Measurements from ENCODE around the gene BAZ2B. TPM values are rescaled to one million over a fixed set of nuclear protein-coding genes. Genes with fewer than 3 reads are reported as not detected.
A peak's percentile ranks its signal among the peaks of the same experiment; 100 is the strongest.
"Not testable (repeated sequence)": the region's sequence is repeated elsewhere in the genome, so short reads cannot be mapped to it uniquely, and the experiment has no call there.

BAZ2B gene
- 10 to 100 TPM; 56.8 to 87.7 (median 84.1) TPM for polyA plus RNA-seq (ENCODE audit: insufficient read length in 4 of 4)

- peak in 3 of 4 donors; percentile 67 to 86 (median 77) for DNase-seq (ENCODE audit: low read depth in 4 of 4, low spot score in 2 of 4)
Measured at GRCh38 chr2:159616286-159616701, at the start of gene BAZ2B. TSS of gene BAZ2B (minus strand) at chr2:159616548. CDS start at chr2:159478719, 137,829 bp downstream.

- DNase-seq (ENCODE audit: low read depth in 4 of 4, low spot score in 2 of 4), result no peak
Measured at GRCh38 chr2:159661286-159661685, 44.9 kb upstream of the BAZ2B start.

GRCh38 chr2:159658881-159659873 is 42.8 kb upstream of the BAZ2B start:
- no peak for DNase-seq (ENCODE audit: low read depth in 4 of 4, low spot score in 2 of 4)

- DNase-seq (ENCODE audit: low read depth in 4 of 4, low spot score in 2 of 4), result no peak
Measured at GRCh38 chr2:159653962-159654361, 37.6 kb upstream of the BAZ2B start.

GRCh38 chr2:159651884-159652283 is 35.5 kb upstream of the BAZ2B start:
- no peak for DNase-seq (ENCODE audit: low read depth in 4 of 4, low spot score in 2 of 4)

- DNase-seq (ENCODE audit: low read depth in 4 of 4, low spot score in 2 of 4), result no peak
Measured at GRCh38 chr2:159650574-159650973, 34.2 kb upstream of the BAZ2B start.

- no peak for DNase-seq (ENCODE audit: low read depth in 4 of 4, low spot score in 2 of 4)
Measured at GRCh38 chr2:159648643-159649042, 32.3 kb upstream of the BAZ2B start.

GRCh38 chr2:159647667-159648066 is 31.3 kb upstream of the BAZ2B start:
- DNase-seq (ENCODE audit: low read depth in 4 of 4, low spot score in 2 of 4), result no peak

- no peak for DNase-seq (ENCODE audit: low read depth in 4 of 4, low spot score in 2 of 4)
Measured at GRCh38 chr2:159640176-159640575, 23.8 kb upstream of the BAZ2B start.

- no peak for DNase-seq (ENCODE audit: low read depth in 4 of 4, low spot score in 2 of 4)
Measured at GRCh38 chr2:159639712-159640111, 23.4 kb upstream of the BAZ2B start.

- no peak for DNase-seq (ENCODE audit: low read depth in 4 of 4, low spot score in 2 of 4)
Measured at GRCh38 chr2:159639071-159639470, 22.7 kb upstream of the BAZ2B start.

- DNase-seq (ENCODE audit: low read depth in 4 of 4, low spot score in 2 of 4), result no peak
Measured at GRCh38 chr2:159637988-159638501, 21.7 kb upstream of the BAZ2B start.

GRCh38 chr2:159637240-159637639 is 20.9 kb upstream of the BAZ2B start:
- no peak for DNase-seq (ENCODE audit: low read depth in 4 of 4, low spot score in 2 of 4)

GRCh38 chr2:159635006-159635789 is 18.9 kb upstream of the BAZ2B start:
- no peak for DNase-seq (ENCODE audit: low read depth in 4 of 4, low spot score in 2 of 4)

GRCh38 chr2:159633219-159633618 is 16.9 kb upstream of the BAZ2B start:
- no peak for DNase-seq (ENCODE audit: low read depth in 4 of 4, low spot score in 2 of 4)

- not testable (repeated sequence) for DNase-seq (ENCODE audit: low read depth in 4 of 4, low spot score in 2 of 4)
Measured at GRCh38 chr2:159625628-159626027, 9.3 kb upstream of the BAZ2B start.

- no peak for DNase-seq (ENCODE audit: low read depth in 4 of 4, low spot score in 2 of 4)
Measured at GRCh38 chr2:159623436-159623835, 7.1 kb upstream of the BAZ2B start.

GRCh38 chr2:159622966-159623365 is 6.6 kb upstream of the BAZ2B start:
- DNase-seq (ENCODE audit: low read depth in 4 of 4, low spot score in 2 of 4), result no peak

GRCh38 chr2:159620796-159621195 is 4.4 kb upstream of the BAZ2B start:
- no peak for DNase-seq (ENCODE audit: low read depth in 4 of 4, low spot score in 2 of 4)

- peak in 2 of 4 donors; percentile 52 to 63 for DNase-seq (ENCODE audit: low read depth in 4 of 4, low spot score in 2 of 4)
Measured at GRCh38 chr2:159617646-159618045, 1.3 kb upstream of the BAZ2B start.

GRCh38 chr2:159617100-159617499 is 752 bp upstream of the BAZ2B start:
- DNase-seq (ENCODE audit: low read depth in 4 of 4, low spot score in 2 of 4), result no peak
